ENCODE measurements around the gene PDZD2. TPM values are rescaled to one million over a fixed set of nuclear protein-coding genes. Genes with fewer than 3 reads are reported as not detected.

Gene PDZD2
- total RNA-seq, 1 experiment from 2014 or later, result 2.2 TPM

DNA sequence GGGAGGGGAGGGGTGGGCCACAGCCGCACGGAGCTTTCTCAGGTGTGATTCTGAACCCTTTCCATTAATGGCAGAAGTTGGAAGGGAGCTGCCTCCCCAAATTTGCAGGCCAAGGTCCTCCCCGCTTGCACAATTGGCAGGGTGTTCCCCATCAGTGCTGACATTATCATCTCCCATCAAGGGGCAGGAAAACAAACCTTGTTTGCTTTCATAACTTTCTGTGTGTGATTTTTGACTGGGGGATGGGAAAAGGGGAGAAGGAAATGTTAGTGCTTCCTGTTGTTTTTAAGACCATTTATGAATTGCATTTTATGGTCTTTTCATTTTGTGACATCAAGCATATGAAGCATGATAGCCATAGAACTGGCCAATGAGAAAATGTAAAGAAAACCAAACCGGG, 292.9 kb downstream of the PDZD2 start:
- Histone ChIP-seq H3K36me3 (ENCODE audit: insufficient read depth, low read length, poor library complexity, severe bottlenecking) (no peaks in the 10 kb centered on the region), H3K27me3 (replicated peaks; ENCODE audit: insufficient read depth, low read depth, low read length, poor library complexity) (no peaks in the 10 kb centered on the region), H3K4me1 (ENCODE audit: insufficient read depth, low read length, poor library complexity, severe bottlenecking) (peaks cover 19% of the 10 kb centered on the region), H3K9me3 (ENCODE audit: low read depth, low read length, poor library complexity, severe bottlenecking) (no peaks in the 10 kb centered on the region), H3K4me3 (ENCODE audit: low read depth, low read length, poor library complexity, severe bottlenecking) (no peak overlapping the region), H3K27ac (ENCODE audit: low read depth, low read length, poor library complexity, severe bottlenecking) (no peak overlapping the region)
- DNase-seq (ENCODE audit: low spot score), result no peak
- POLR2A ChIA-PET (ENCODE audit: low non-redundant PET), result no interaction called here
- BruUV-seq (replicated peaks), result no TSS peak
- CTCF ChIA-PET, result no interaction called here
- TF ChIP-seq EZH2 (IDR thresholded peaks at IDR 0.05; ENCODE audit: borderline replicate concordance, low read depth, low read length, poor library complexity, severe bottlenecking), result no peak
- TF ChIP-seq, protein P1, sequence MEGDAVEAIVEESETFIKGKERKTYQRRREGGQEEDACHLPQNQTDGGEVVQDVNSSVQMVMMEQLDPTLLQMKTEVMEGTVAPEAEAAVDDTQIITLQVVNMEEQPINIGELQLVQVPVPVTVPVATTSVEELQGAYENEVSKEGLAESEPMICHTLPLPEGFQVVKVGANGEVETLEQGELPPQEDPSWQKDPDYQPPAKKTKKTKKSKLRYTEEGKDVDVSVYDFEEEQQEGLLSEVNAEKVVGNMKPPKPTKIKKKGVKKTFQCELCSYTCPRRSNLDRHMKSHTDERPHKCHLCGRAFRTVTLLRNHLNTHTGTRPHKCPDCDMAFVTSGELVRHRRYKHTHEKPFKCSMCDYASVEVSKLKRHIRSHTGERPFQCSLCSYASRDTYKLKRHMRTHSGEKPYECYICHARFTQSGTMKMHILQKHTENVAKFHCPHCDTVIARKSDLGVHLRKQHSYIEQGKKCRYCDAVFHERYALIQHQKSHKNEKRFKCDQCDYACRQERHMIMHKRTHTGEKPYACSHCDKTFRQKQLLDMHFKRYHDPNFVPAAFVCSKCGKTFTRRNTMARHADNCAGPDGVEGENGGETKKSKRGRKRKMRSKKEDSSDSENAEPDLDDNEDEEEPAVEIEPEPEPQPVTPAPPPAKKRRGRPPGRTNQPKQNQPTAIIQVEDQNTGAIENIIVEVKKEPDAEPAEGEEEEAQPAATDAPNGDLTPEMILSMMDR (conservative IDR thresholded peaks at IDR 0.05; ENCODE audit: low read depth, low read length), result no peak
- intact Hi-C loops (cut with micrococcal nuclease; ENCODE audit: unreplicated experiment), result no loop called here

GRCh38 chr5:31934156-31934555, 295.2 kb downstream of the PDZD2 start:
- Histone ChIP-seq H3K27me3 (replicated peaks; ENCODE audit: insufficient read depth, low read depth, low read length, poor library complexity) (no peaks in the 10 kb centered on the region), H3K9me3 (ENCODE audit: low read depth, low read length, poor library complexity, severe bottlenecking) (no peaks in the 10 kb centered on the region), H3K36me3 (ENCODE audit: insufficient read depth, low read length, poor library complexity, severe bottlenecking) (no peaks in the 10 kb centered on the region), H3K27ac (ENCODE audit: low read depth, low read length, poor library complexity, severe bottlenecking) (no peak overlapping the region), H3K4me1 (ENCODE audit: insufficient read depth, low read length, poor library complexity, severe bottlenecking) (peaks cover 19% of the 10 kb centered on the region), H3K4me3 (ENCODE audit: low read depth, low read length, poor library complexity, severe bottlenecking) (no peak overlapping the region)
- intact Hi-C loops (cut with micrococcal nuclease; ENCODE audit: unreplicated experiment), result no loop called here
- no TSS peak for BruUV-seq (replicated peaks)
- no peak for TF ChIP-seq EZH2 (IDR thresholded peaks at IDR 0.05; ENCODE audit: borderline replicate concordance, low read depth, low read length, poor library complexity, severe bottlenecking)
- TF ChIP-seq, protein P1 (conservative IDR thresholded peaks at IDR 0.05; ENCODE audit: low read depth, low read length), result no peak
- ChIA-PET POLR2A (ENCODE audit: low non-redundant PET) (no interaction called here), CTCF (no interaction called here)
- peak; percentile 68 for DNase-seq (ENCODE audit: low spot score)

DNA sequence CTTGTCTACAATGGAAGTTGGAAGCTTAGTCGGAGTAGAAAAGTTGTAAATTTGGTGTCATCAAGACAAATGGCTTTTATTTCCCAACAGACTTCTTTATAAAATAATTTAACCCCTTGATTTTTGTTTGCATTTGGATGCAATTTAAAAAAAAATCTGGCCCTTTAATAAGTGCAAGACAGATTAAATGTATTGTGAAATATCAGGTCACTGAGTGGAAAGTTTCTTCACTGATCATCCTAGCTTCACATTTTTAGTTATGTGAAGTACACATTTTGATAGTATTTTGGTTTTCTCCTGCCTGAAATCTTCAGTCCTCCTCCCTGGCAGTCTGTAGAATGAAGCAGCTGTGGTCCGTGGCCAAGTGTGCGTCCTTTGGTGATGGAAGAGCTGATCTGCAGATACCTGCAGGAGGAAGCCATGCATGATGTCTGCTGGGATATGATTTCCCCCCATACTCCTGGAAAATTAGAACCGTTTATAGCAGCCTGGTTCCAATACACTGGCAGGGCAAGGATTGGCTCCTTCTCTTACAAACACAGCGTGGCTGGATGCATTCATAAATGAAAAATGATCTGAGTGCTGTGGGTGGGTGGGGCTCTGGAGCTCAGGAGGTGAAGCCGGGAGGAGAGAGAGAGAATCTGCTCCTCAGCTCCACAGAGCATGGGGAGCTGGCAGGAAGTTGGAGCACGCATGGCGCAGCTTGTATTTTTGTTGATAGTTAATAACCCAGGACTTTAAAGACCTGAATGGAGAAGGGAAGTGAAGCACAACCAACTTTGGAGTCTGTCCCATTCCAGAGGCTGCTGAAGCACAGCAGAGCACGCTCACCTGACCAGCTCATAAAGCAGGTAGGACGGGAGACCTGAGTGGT, 296.8 kb downstream of the PDZD2 start:
- Histone ChIP-seq H3K9me3 (ENCODE audit: low read depth, low read length, poor library complexity, severe bottlenecking) (no peaks in the 10 kb centered on the region), H3K4me3 (ENCODE audit: low read depth, low read length, poor library complexity, severe bottlenecking) (peak overlapping the region; percentile 11), H3K27ac (ENCODE audit: low read depth, low read length, poor library complexity, severe bottlenecking) (no peak overlapping the region), H3K4me1 (ENCODE audit: insufficient read depth, low read length, poor library complexity, severe bottlenecking) (peaks cover 19% of the 10 kb centered on the region), H3K27me3 (replicated peaks; ENCODE audit: insufficient read depth, low read depth, low read length, poor library complexity) (no peaks in the 10 kb centered on the region), H3K36me3 (ENCODE audit: insufficient read depth, low read length, poor library complexity, severe bottlenecking) (no peaks in the 10 kb centered on the region)
- TF ChIP-seq, protein P1 (conservative IDR thresholded peaks at IDR 0.05; ENCODE audit: low read depth, low read length), result no peak
- no peak for TF ChIP-seq EZH2 (IDR thresholded peaks at IDR 0.05; ENCODE audit: borderline replicate concordance, low read depth, low read length, poor library complexity, severe bottlenecking)
- CTCF ChIA-PET, result no interaction called here
- BruUV-seq (replicated peaks), result no TSS peak
- POLR2A ChIA-PET (ENCODE audit: low non-redundant PET), result interaction anchor here (0.7 kb wide), 2 partner anchors 38 to 44 kb away, joined by 3 to 5 read pairs; no protein-coding TSS in a partner anchor
- intact Hi-C loops (cut with micrococcal nuclease; ENCODE audit: unreplicated experiment), result no loop called here
- peak; percentile 66 for DNase-seq (ENCODE audit: low spot score)
